T1000 (cell line): ENCODE data around the gene CTTN.

Experiments
- DNase-seq: peaks from one replicate; lab custom pipeline; 2025; ENCODE audit warnings: mixed read lengths; lab: John Stamatoyannopoulos, UW

The CTTN gene

DNA sequence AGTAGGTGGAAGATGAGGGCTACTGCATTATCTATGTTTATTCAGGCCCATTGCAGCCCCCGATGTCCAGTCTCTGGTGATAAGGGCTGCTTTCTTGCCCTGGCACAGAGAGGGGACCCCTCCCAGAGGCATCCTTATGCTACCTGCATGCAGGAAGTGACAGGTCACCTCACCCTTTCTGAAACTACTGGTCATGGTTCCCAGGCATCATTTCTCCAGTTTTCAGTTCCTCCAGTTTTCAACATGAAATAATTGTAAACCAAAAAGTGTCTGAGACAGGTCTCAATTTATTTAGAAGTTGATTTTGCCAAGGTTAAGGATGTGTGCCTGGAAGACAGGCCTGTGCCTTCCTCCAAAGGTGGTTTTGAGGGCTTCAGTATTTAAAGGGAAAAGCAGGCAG lies 57.0 kb downstream of the CTTN start:
- no peak for DNase-seq

GRCh38 chr11:70456921-70457532 lies 58.7 kb downstream of the CTTN start:
- DNase-seq, result no peak

- DNase-seq, result no peak
Observed at GRCh38 chr11:70458736-70459135, 60.4 kb downstream of the CTTN start.

DNA sequence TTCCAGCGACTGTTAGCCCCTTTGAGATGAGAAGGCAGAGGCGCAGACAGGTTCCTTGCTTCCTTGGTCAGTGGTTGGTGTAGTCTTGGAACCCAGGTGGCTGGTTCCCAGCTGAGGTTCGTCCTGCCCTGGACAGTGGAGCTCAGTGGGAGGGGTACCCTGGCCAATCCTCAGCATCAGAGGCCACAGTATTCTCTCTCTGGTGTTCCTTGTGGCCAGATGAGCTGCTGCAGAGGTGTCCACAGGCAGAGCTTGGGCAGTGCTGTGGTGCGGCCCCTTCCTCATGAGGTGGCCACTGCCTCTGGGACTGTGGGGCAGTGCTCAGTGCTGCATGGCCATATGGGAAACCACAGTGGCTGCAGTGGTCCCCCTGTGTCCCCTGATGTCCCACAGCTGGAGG lies 61.8 kb downstream of the CTTN start:
- no peak for DNase-seq

- DNase-seq, result no peak
Observed at GRCh38 chr11:70460964-70461363, 62.6 kb downstream of the CTTN start.

DNA sequence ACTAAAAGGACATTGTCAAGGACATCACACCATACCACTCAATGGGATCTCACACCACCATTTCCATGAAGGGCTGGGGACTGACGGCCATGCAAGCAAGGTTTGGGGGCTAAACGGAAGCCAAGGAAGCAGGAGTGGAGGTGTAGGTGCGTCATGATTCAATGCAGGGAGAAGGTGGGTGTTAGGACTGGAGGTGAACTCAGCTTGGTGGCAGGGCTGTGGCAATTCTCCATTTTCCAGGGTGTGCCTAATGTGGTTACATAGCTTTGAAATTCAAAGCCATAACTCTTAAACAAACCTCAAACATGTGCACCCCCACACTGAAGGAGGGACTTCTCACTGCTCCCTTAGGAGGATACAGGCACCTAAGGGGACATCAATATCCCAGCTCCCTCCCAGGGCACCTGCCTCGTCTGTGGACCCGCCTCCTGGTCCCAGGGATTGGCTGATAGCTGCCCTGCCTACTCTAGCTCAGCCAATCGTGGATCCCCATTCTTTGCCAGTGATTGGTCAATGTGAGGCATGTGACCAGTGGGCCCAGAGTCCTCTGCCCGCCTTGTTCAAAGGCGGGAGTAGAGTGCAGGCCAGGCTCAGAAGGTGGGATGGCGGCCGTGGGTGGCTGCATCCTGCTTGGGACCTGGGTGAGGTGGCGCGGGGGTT lies 64.6 kb downstream of the CTTN start:
- DNase-seq, result no peak

DNA sequence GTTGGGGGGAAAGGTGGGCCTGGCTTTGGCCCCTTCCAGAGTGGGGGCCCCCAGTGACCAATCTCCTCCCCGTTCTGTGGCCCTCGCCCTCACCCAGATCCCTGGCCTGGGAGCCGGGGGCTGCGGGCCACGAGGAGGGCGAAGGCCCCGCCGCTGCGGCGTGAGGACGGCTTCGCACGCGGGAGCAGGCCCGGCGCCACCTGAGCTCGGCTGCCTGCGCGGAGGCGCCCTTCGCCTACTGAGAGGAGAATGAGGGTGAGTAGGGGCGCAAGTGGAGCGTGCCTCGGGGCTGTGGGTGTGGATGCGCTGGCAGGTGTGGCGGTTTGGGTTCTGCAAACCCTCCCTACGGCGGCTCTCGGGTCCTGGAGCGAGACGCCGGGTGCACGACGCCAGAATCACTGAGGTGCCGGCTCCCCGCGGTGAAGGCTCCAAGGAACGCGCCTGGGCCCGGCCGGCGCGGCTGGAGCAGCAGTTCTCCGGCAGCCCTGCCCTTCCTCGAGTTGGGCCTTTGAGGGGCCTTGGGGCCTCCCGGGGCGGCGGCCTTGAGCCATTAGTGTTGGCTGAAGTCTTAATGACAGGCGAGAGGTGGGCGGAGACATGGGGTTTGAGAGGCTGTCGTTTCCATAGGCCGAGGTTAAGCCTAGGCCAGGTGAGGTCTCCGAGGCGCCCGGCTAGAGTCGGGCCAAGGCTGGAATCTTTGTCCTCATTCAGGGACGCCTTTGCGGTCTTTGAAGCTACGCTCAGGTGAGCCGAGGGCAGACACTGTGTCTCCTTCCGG lies 65.3 kb downstream of the CTTN start:
- no peak for DNase-seq

- DNase-seq, result no peak
Observed at GRCh38 chr11:70464509-70465361, 66.4 kb downstream of the CTTN start.

DNA sequence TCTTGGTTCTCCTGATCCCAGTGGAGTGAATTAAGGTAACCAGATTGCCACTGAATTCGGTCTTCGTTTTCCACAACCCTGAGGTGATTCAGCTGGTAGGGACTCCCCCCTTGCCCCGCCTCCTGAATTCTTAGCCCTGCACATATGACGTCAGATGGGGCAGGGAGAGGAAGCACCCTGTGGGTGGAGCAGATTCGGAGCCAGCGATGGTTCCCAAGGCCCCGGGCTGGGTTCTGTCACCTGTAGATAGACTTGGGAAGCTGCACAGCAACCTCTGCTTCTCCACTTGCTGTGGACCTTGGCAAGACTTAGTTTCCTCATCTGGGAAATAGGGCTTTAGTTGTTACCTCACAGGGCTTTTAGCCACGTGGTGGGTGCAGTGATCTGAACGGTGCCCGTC lies 67.8 kb downstream of the CTTN start:
- DNase-seq, result no peak

GRCh38 chr11:70466596-70466995 lies 68.3 kb downstream of the CTTN start:
- DNase-seq, result no peak

GRCh38 chr11:70467201-70468085 lies 69.1 kb downstream of the CTTN start:
- DNase-seq, result peak; percentile 27

DNA sequence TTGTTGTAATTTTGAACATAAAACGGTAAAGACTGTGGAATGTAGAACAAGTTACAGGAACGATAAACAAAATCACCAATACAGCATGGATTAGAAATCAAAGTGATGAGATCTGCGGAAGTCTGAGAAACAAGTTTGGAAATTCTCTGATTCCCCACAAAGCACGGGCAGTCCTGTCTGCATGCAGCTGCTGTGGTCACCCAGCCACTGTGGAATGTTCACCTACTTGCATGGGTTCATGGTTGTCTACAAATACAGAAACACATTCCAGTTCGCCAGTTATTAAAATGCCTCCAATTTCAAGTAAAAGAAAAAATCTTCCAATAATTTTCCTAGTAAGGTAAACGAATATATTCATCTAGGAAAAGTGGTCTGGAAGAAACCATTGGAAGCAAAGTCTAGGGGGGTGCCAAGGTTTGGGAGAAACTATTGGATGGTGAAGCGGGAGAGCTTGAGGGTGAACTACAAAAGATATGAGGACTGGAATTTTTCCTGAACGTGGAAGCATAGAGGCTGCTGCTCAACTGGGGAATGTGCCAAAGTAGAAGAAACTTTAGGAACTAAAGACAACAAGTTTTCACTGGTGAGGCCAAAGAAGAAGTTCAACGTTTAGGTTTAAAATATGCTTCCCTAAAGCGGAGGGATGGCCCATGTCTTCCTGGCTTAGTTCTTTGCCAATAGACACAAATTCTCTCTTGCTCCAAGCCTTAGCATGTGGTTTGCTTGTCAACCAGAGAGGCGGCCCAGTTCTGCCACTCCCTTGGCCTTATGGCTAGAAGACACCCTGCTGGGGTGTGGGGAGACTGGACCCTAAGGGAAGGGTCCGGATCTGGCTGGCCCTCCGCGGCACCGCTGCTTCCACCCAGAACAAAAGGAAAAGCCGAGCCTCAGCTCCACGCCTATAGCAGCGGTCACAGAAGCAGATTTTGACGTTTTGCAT lies 70.2 kb downstream of the CTTN start:
- DNase-seq, result no peak

DNA sequence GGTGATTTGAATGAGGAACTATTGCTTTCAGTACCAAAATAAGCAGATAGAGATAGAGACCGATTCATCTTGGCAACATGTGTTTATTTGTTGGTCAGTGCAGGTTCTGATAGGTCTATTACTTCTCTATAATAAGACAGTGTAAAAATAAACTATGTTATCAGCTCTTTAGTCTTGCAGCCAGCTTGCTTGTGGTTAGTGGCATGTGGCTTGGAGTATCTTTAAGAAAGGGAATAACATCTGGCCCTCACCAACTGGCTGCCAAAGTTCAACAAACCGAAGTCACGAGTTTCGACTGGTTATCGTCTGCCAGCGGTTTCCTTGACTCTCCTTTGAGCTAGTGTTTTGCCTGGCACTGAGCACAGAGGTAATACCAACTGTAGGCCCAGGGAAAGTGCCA lies 71.8 kb downstream of the CTTN start:
- DNase-seq, result no peak

DNA sequence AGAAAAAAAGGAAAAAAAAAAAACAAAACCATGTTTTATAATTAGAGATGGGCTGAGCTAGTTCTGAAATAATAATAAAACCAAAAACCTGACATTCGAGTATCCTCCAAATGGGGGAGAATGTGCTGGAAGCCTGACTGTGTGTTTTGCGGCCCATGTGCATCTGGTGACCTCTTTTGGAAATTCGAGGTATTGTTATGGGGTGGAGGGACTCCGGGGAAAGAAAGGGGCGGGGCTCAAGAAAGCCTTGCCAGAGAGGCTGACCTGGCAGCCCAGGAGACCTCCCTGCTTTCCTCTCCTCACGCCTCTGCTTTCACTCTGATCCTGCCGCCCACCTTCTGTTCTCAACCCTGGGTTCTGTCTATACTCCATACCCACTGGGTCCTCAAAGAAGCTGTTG lies 72.9 kb downstream of the CTTN start:
- no peak for DNase-seq

DNA sequence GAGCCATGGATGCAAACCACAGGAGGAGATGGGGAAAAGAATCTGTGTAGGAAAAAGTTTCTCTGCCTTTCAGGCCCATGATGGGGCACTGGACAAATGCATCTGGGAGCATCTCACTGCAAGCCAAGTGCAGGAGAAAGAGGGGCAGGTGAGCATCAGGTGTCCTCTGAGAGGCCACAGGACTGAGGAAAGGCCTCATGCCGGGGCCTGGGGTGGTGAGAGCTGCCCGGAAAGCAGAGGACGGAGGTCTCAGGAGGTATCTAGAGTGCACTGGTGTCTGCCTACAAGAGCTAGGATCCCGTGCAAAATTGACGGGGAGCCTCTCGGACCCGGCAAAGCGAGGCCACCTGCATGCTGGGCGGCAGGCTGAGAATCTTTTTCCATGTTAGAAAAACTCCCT lies 73.9 kb downstream of the CTTN start:
- DNase-seq, result no peak

DNA sequence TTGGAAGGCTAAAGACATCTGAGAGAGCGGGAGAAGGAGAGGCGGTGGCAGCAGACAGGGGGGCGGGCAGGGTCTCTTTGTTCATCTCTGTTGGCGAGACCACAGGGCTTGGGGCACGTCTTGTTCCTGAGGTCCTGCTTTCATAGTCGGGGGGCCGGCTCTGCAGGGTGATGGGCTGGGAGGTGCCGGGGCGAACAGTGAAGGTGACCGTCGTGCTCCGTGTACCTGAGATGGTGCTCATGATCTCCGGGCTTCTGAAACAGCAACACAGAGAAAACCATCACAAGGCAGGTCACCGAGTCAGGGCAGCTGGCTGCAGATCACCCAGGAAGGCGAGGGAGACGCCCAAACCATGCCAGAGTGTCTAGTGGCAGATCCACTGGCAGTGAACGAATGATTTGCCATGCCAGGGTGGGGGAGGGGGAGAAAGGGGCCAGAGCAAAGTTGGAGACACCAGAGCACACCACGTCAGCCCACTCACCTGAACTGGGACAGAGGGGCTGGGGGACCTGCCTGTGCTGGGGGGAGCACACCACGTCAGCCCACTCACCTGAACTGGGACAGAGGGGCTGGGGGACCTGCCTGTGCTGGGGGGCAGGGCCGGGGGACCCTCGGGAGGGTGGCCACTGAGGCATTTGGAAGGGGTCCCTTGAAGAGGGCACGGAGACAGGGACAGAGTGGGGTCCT lies 75.0 kb downstream of the CTTN start:
- no peak for DNase-seq

DNA sequence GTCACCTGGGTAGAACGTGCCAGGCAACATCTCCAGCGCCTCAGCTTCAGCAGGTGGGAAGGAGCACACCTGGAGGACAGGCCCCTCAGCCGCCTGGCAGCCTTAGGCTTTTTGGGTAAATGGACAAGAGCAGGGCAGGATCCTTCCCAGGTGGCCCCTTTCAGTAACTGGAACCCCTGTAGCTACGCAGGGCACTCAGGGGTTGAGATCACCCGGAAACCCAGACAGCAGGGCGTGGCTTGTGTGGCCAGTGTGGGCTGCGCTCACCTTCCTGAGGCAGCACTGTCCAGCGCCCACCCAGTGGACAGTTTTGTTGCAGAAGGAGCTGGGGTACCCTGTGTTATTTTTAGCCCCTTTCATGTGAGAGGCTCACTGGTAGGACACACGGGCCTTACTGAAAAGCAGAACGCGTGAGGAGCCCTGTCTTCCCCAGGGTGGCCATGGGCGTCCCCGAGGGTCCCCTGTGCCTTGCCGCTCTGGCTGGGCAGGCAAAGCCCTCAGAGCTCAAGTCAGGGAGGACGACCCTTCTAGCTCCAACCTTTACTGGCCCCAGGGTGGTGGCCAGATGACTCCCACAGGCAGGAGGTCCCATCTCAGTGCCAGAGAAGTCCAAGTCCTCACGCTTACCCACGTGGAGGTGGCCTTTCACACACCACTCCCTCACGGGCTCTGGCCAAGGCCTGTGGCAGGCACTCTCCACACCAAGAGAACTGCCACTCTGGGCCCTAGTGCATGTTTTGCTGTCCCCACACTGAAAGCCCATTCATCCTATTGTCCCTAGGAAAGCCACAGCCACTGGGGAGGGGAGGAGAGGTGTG lies 75.8 kb downstream of the CTTN start:
- no peak for DNase-seq

GRCh38 chr11:70474710-70475109 lies 76.4 kb downstream of the CTTN start:
- DNase-seq, result no peak

GRCh38 chr11:70476669-70477068 lies 78.3 kb downstream of the CTTN start:
- DNase-seq, result no peak
